Transverse colon (tissue), 4 donors: ENCODE data around the gene CDK14.

ENCODE experiments used
- CTCF ChIP-seq, 5 experiments: fragments of 200-600 bp in 3 of 5; fragments of 450-650 bp in 2 of 5; sonication (generic) in 3 of 5; IDR thresholded peaks; 1 replicate in 2 of 5; 2 replicates in 3 of 5; pipeline ENCODE4 v1.5.1; 2016 to 2017; ENCODE audit warnings: antibody characterized with exemption in 5 of 5, inconsistent platforms in 3 of 5, mild to moderate bottlenecking in 2 of 5, moderate library complexity in 1 of 5
- EP300 ChIP-seq: sonication (generic); formaldehyde crosslinking; IDR thresholded peaks from one replicate; pipeline ENCODE4 v1.6.1; 2017; ENCODE audit warnings: antibody characterized with exemption, low read depth
- POLR2A ChIP-seq: fragments of 450-650 bp; IDR thresholded peaks from one replicate; pipeline ENCODE4 v1.6.1; 2016; ENCODE audit warnings: antibody characterized with exemption, mild to moderate bottlenecking, moderate library complexity
- POLR2AphosphoS5 ChIP-seq, 3 donors: sonication (generic); formaldehyde crosslinking; IDR thresholded peaks; one replicate each; pipeline ENCODE4 v1.6.1; 2016; ENCODE audit warnings: antibody characterized with exemption in 3 of 3

GRCh38 chr7:90994121-90994520 lies 398.0 kb downstream of the CDK14 start:
- TF ChIP-seq POLR2AphosphoS5 (IDR thresholded peaks at IDR 0.05) = no peak
- TF ChIP-seq POLR2A = no peak
- no peak for TF ChIP-seq CTCF (IDR thresholded peaks at IDR 0.05)
- no peak for TF ChIP-seq EP300
